ENCODE results near the gene HAND1.

The HAND1 gene

GRCh38 chr5:154464438-154464837, 13.6 kb downstream of the HAND1 start:
- in situ Hi-C loops (cut with HindIII; ENCODE audit: low sequenced_read_pairs): no loop called here

GRCh38 chr5:154461531-154461930, 16.5 kb downstream of the HAND1 start:
- in situ Hi-C loops (cut with HindIII; ENCODE audit: low sequenced_read_pairs): no loop called here

- in situ Hi-C loops (cut with HindIII; ENCODE audit: low sequenced_read_pairs): no loop called here
Observed at GRCh38 chr5:154460172-154460571, 17.9 kb downstream of the HAND1 start.

GRCh38 chr5:154459015-154459414, 19.0 kb downstream of the HAND1 start:
- in situ Hi-C loops (cut with HindIII; ENCODE audit: low sequenced_read_pairs): no loop called here

GRCh38 chr5:154456540-154456939, 21.5 kb downstream of the HAND1 start:
- in situ Hi-C loops (cut with HindIII; ENCODE audit: low sequenced_read_pairs): no loop called here

- in situ Hi-C loops (cut with HindIII; ENCODE audit: low sequenced_read_pairs): no loop called here
Observed at GRCh38 chr5:154455585-154455984, 22.4 kb downstream of the HAND1 start.

GRCh38 chr5:154451957-154452356, 26.1 kb downstream of the HAND1 start:
- in situ Hi-C loops (cut with HindIII; ENCODE audit: low sequenced_read_pairs): no loop called here

GRCh38 chr5:154449786-154450185, 28.2 kb downstream of the HAND1 start:
- in situ Hi-C loops (cut with HindIII; ENCODE audit: low sequenced_read_pairs): no loop called here

GRCh38 chr5:154447089-154447725, 30.8 kb downstream of the HAND1 start:
- in situ Hi-C loops (cut with HindIII; ENCODE audit: low sequenced_read_pairs): no loop called here

- in situ Hi-C loops (cut with HindIII; ENCODE audit: low sequenced_read_pairs): no loop called here
Observed at GRCh38 chr5:154446195-154447088, 31.6 kb downstream of the HAND1 start.

- in situ Hi-C loops (cut with HindIII; ENCODE audit: low sequenced_read_pairs): no loop called here
Observed at GRCh38 chr5:154445422-154446194, 32.4 kb downstream of the HAND1 start, which contains the start of gene SAP30L. Gene SAP30L (plus strand): TSS chr5:154445997. CDS start chr5:154446605, 608 bp downstream.

GRCh38 chr5:154444556-154445421, 33.2 kb downstream of the HAND1 start:
- in situ Hi-C loops (cut with HindIII; ENCODE audit: low sequenced_read_pairs): no loop called here

- in situ Hi-C loops (cut with HindIII; ENCODE audit: low sequenced_read_pairs): no loop called here
Observed at GRCh38 chr5:154442801-154443200, 35.2 kb downstream of the HAND1 start.

GRCh38 chr5:154440540-154440939, 37.5 kb downstream of the HAND1 start:
- in situ Hi-C loops (cut with HindIII; ENCODE audit: low sequenced_read_pairs): no loop called here

- in situ Hi-C loops (cut with HindIII; ENCODE audit: low sequenced_read_pairs): no loop called here
Observed at GRCh38 chr5:154437281-154437965, 40.6 kb downstream of the HAND1 start.

GRCh38 chr5:154435226-154435625, 42.8 kb downstream of the HAND1 start:
- in situ Hi-C loops (cut with HindIII; ENCODE audit: low sequenced_read_pairs): no loop called here

- in situ Hi-C loops (cut with HindIII; ENCODE audit: low sequenced_read_pairs): no loop called here
Observed at GRCh38 chr5:154430961-154431630, 46.9 kb downstream of the HAND1 start.

- in situ Hi-C loops (cut with HindIII; ENCODE audit: low sequenced_read_pairs): no loop called here
Observed at GRCh38 chr5:154430466-154430865, 47.6 kb downstream of the HAND1 start.

- in situ Hi-C loops (cut with HindIII; ENCODE audit: low sequenced_read_pairs): no loop called here
Observed at GRCh38 chr5:154429341-154429740, 48.7 kb downstream of the HAND1 start.

Measured in DLD1 (cell line).